GM10266 (cell line): ENCODE measurements around the gene GAD2.

Source experiments
- DNase-seq: peaks from one replicate; pipeline ENCODE4 v3.0.0; 2012; ENCODE audit errors: extremely low spot score
- CTCF ChIP-seq: IDR thresholded peaks from 2 replicates; pipeline ENCODE4 v1.5.1; 2012; ENCODE audit warnings: mild to moderate bottlenecking, low read depth; ENCODE audit not compliant: control insufficient read depth, insufficient read depth; ENCODE audit errors: missing control alignments

Gene GAD2

GRCh38 chr10:26216585-26217395 is at the start of gene GAD2:
GAD2 (plus strand) TSS chr10:26216774; CDS start chr10:26216810, 36 bp downstream.
- TF ChIP-seq CTCF: no peak
- DNase-seq: no peak

- no peak for DNase-seq
- no peak for TF ChIP-seq CTCF
Measured at GRCh38 chr10:26169466-26169865, 47.1 kb upstream of the GAD2 start.

- TF ChIP-seq CTCF: no peak
- no peak for DNase-seq
Measured at GRCh38 chr10:26172131-26172530, 44.4 kb upstream of the GAD2 start.

GRCh38 chr10:26173837-26174236 is 42.7 kb upstream of the GAD2 start:
- no peak for DNase-seq

GRCh38 chr10:26177341-26177740 is 39.2 kb upstream of the GAD2 start:
- DNase-seq: no peak
- TF ChIP-seq CTCF: no peak

More at GRCh38 chr10:26173837-26174236, 42.7 kb upstream of the GAD2 start:
- TF ChIP-seq CTCF: no peak

- no peak for TF ChIP-seq CTCF
- DNase-seq: no peak
Measured at GRCh38 chr10:26194275-26194674, 22.3 kb upstream of the GAD2 start.

- DNase-seq: no peak
- TF ChIP-seq CTCF: no peak
Measured at GRCh38 chr10:26197248-26197647, 19.3 kb upstream of the GAD2 start.
